Measurements from ENCODE around the gene RPS6KA2.
"Not testable (repeated sequence)": the region's sequence is repeated elsewhere in the genome, so short reads cannot be mapped to it uniquely, and the experiment has no call there.

Gene RPS6KA2

GRCh38 chr6:166366921-166367320 lies 260.1 kb downstream of the RPS6KA2 start:
- H3K27ac ChIP-seq (ENCODE audit: insufficient read depth, low read length, poor library complexity, severe bottlenecking) = no peak overlapping the region
- no peaks in the 10 kb centered on the region for H3K4me1 ChIP-seq (ENCODE audit: control insufficient read depth, insufficient read depth, low read length, poor library complexity, severe bottlenecking)
- peaks cover 14% of the 10 kb centered on the region for H3K36me3 ChIP-seq (ENCODE audit: control insufficient read depth, insufficient read depth, low read length)
- no peaks in the 10 kb centered on the region for H3K9me3 ChIP-seq (ENCODE audit: control insufficient read depth, low read length)
- no peak for DNase-seq
- H3K4me3 ChIP-seq (ENCODE audit: insufficient read depth, low read depth, low read length, poor library complexity, severe bottlenecking) = no peak overlapping the region
- no peaks in the 10 kb centered on the region for H3K27me3 ChIP-seq (replicated peaks; ENCODE audit: control insufficient read depth, insufficient read depth, low read length, poor library complexity, severe bottlenecking)

- no peaks in the 10 kb centered on the region for H3K27me3 ChIP-seq (replicated peaks; ENCODE audit: control insufficient read depth, insufficient read depth, low read length, poor library complexity, severe bottlenecking)
- no peaks in the 10 kb centered on the region for H3K9me3 ChIP-seq (ENCODE audit: control insufficient read depth, low read length)
- no peaks in the 10 kb centered on the region for H3K4me1 ChIP-seq (ENCODE audit: control insufficient read depth, insufficient read depth, low read length, poor library complexity, severe bottlenecking)
- peaks cover 14% of the 10 kb centered on the region for H3K36me3 ChIP-seq (ENCODE audit: control insufficient read depth, insufficient read depth, low read length)
- no peak overlapping the region for H3K4me3 ChIP-seq (ENCODE audit: insufficient read depth, low read depth, low read length, poor library complexity, severe bottlenecking)
- no peak overlapping the region for H3K27ac ChIP-seq (ENCODE audit: insufficient read depth, low read length, poor library complexity, severe bottlenecking)
- no peak for DNase-seq
Observed at GRCh38 chr6:166365806-166366205, 261.2 kb downstream of the RPS6KA2 start.

- H3K27me3 ChIP-seq (replicated peaks; ENCODE audit: control insufficient read depth, insufficient read depth, low read length, poor library complexity, severe bottlenecking) = no peaks in the 10 kb centered on the region
- no peaks in the 10 kb centered on the region for H3K4me1 ChIP-seq (ENCODE audit: control insufficient read depth, insufficient read depth, low read length, poor library complexity, severe bottlenecking)
- DNase-seq = no peak
- H3K27ac ChIP-seq (ENCODE audit: insufficient read depth, low read length, poor library complexity, severe bottlenecking) = no peak overlapping the region
- no peak overlapping the region for H3K4me3 ChIP-seq (ENCODE audit: insufficient read depth, low read depth, low read length, poor library complexity, severe bottlenecking)
- H3K9me3 ChIP-seq (ENCODE audit: control insufficient read depth, low read length) = no peaks in the 10 kb centered on the region
- H3K36me3 ChIP-seq (ENCODE audit: control insufficient read depth, insufficient read depth, low read length) = peaks cover 14% of the 10 kb centered on the region
Observed at GRCh38 chr6:166365221-166365620, 261.8 kb downstream of the RPS6KA2 start.

- no peaks in the 10 kb centered on the region for H3K9me3 ChIP-seq (ENCODE audit: control insufficient read depth, low read length)
- no peaks in the 10 kb centered on the region for H3K27me3 ChIP-seq (replicated peaks; ENCODE audit: control insufficient read depth, insufficient read depth, low read length, poor library complexity, severe bottlenecking)
- no peaks in the 10 kb centered on the region for H3K4me1 ChIP-seq (ENCODE audit: control insufficient read depth, insufficient read depth, low read length, poor library complexity, severe bottlenecking)
- H3K27ac ChIP-seq (ENCODE audit: insufficient read depth, low read length, poor library complexity, severe bottlenecking) = no peak overlapping the region
- H3K36me3 ChIP-seq (ENCODE audit: control insufficient read depth, insufficient read depth, low read length) = peaks cover 14% of the 10 kb centered on the region
- H3K4me3 ChIP-seq (ENCODE audit: insufficient read depth, low read depth, low read length, poor library complexity, severe bottlenecking) = no peak overlapping the region
- DNase-seq = no peak
Observed at GRCh38 chr6:166364456-166364855, 262.6 kb downstream of the RPS6KA2 start.

- DNase-seq; H3K27me3 ChIP-seq (replicated peaks; ENCODE audit: control insufficient read depth, insufficient read depth, low read length, poor library complexity, severe bottlenecking); H3K27ac ChIP-seq (ENCODE audit: insufficient read depth, low read length, poor library complexity, severe bottlenecking); H3K9me3 ChIP-seq (ENCODE audit: control insufficient read depth, low read length); H3K4me3 ChIP-seq (ENCODE audit: insufficient read depth, low read depth, low read length, poor library complexity, severe bottlenecking); H3K4me1 ChIP-seq (ENCODE audit: control insufficient read depth, insufficient read depth, low read length, poor library complexity, severe bottlenecking): not testable (repeated sequence)
- peaks cover 14% of the 10 kb centered on the region for H3K36me3 ChIP-seq (ENCODE audit: control insufficient read depth, insufficient read depth, low read length)
Observed at GRCh38 chr6:166362427-166362826, 264.6 kb downstream of the RPS6KA2 start.

- no peaks in the 10 kb centered on the region for H3K4me1 ChIP-seq (ENCODE audit: control insufficient read depth, insufficient read depth, low read length, poor library complexity, severe bottlenecking)
- no peak overlapping the region for H3K4me3 ChIP-seq (ENCODE audit: insufficient read depth, low read depth, low read length, poor library complexity, severe bottlenecking)
- no peaks in the 10 kb centered on the region for H3K9me3 ChIP-seq (ENCODE audit: control insufficient read depth, low read length)
- peaks cover 11% of the 10 kb centered on the region for H3K36me3 ChIP-seq (ENCODE audit: control insufficient read depth, insufficient read depth, low read length)
- DNase-seq = no peak
- no peaks in the 10 kb centered on the region for H3K27me3 ChIP-seq (replicated peaks; ENCODE audit: control insufficient read depth, insufficient read depth, low read length, poor library complexity, severe bottlenecking)
- H3K27ac ChIP-seq (ENCODE audit: insufficient read depth, low read length, poor library complexity, severe bottlenecking) = no peak overlapping the region
Observed at GRCh38 chr6:166361077-166361429, 266.0 kb downstream of the RPS6KA2 start.

- Histone ChIP-seq H3K27me3 (replicated peaks; ENCODE audit: control insufficient read depth, insufficient read depth, low read length, poor library complexity, severe bottlenecking) (no peaks in the 10 kb centered on the region), H3K36me3 (ENCODE audit: control insufficient read depth, insufficient read depth, low read length) (peaks cover 6% of the 10 kb centered on the region), H3K4me1 (ENCODE audit: control insufficient read depth, insufficient read depth, low read length, poor library complexity, severe bottlenecking) (no peaks in the 10 kb centered on the region), H3K27ac (ENCODE audit: insufficient read depth, low read length, poor library complexity, severe bottlenecking) (no peak overlapping the region), H3K9me3 (ENCODE audit: control insufficient read depth, low read length) (no peaks in the 10 kb centered on the region), H3K4me3 (ENCODE audit: insufficient read depth, low read depth, low read length, poor library complexity, severe bottlenecking) (no peak overlapping the region)
- no peak for DNase-seq
Observed at GRCh38 chr6:166360243-166361076, 266.6 kb downstream of the RPS6KA2 start.
